ENCODE results near the gene NTM.

NTM gene

DNA sequence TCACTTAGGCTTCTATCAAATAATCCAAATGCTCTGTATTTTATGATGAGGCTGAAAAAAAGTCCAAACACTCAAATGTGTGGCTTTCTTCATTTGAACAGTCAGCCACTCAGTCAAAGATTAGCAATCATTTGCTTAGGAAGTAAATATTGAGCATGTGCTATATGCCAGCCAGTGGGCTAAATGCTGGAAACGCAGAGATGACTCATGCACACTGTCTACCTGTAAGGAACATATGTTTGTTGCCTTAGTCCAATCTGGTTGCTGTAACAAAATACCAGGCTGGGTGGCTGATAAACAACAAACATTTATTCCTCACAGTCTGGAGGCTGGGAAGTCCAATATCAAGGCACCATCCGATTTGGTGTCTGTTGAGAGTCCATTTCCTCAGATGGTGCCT is 617.3 kb downstream of the NTM start:
- Histone ChIP-seq H3K4me2 (ENCODE audit: low read length) (no peak overlapping the region), H3K79me2 (ENCODE audit: control insufficient read depth, low read length) (no peaks in the 10 kb centered on the region), H3K27ac (ENCODE audit: low read depth, low read length) (no peak overlapping the region), H3K27me3 (ENCODE audit: control insufficient read depth, low read length) (no peaks in the 10 kb centered on the region), H3K9me2 (replicated peaks; ENCODE audit: control insufficient read depth, low read length) (no peaks in the 10 kb centered on the region; the same call in 1 of the 2 replicates), H3K4me1 (ENCODE audit: control insufficient read depth, low read length) (no peaks in the 10 kb centered on the region), H3F3A (ENCODE audit: control insufficient read depth, insufficient read depth) (no peaks in the 10 kb centered on the region), H4K20me1 (ENCODE audit: control insufficient read depth, insufficient read depth, low read depth, low read length) (no peaks in the 10 kb centered on the region), H3K4me3 (ENCODE audit: low read length) (no peak overlapping the region), H3K9me3 (ENCODE audit: control insufficient read depth, insufficient read depth, low read length) (no peaks in the 10 kb centered on the region), H3K36me3 (ENCODE audit: control insufficient read depth, low read length) (no peaks in the 10 kb centered on the region)
- no peak for TF ChIP-seq EZH2phosphoT487 (IDR thresholded peaks at IDR 0.05; ENCODE audit: borderline replicate concordance, low read length)
- TF ChIP-seq, protein P1, sequence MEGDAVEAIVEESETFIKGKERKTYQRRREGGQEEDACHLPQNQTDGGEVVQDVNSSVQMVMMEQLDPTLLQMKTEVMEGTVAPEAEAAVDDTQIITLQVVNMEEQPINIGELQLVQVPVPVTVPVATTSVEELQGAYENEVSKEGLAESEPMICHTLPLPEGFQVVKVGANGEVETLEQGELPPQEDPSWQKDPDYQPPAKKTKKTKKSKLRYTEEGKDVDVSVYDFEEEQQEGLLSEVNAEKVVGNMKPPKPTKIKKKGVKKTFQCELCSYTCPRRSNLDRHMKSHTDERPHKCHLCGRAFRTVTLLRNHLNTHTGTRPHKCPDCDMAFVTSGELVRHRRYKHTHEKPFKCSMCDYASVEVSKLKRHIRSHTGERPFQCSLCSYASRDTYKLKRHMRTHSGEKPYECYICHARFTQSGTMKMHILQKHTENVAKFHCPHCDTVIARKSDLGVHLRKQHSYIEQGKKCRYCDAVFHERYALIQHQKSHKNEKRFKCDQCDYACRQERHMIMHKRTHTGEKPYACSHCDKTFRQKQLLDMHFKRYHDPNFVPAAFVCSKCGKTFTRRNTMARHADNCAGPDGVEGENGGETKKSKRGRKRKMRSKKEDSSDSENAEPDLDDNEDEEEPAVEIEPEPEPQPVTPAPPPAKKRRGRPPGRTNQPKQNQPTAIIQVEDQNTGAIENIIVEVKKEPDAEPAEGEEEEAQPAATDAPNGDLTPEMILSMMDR (IDR thresholded peaks at IDR 0.05; ENCODE audit: low read depth, low read length, poor library complexity, severe bottlenecking): no peak

DNA sequence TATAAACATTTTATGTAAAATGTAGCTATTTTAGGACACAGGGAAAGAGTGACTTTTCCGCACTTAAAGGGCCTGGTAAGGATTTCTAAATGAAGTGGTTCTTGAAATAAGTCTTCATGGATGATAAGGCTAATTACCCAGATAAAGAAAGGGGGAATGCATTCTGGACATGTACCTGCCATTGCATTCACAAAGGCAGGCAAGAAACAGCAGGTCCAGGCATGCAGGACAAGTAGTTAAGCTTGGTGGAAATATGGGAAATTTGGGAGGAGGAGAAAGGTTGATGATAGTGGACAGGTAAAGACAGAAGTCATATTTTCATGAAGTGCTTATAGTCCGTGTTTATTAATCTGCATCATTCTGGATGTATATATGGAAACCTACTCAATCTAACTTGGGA is 621.2 kb downstream of the NTM start:
- Histone ChIP-seq H3K79me2 (ENCODE audit: control insufficient read depth, low read length) (no peaks in the 10 kb centered on the region), H3K36me3 (ENCODE audit: control insufficient read depth, low read length) (no peaks in the 10 kb centered on the region), H3K9me3 (ENCODE audit: control insufficient read depth, insufficient read depth, low read length) (peaks cover 9% of the 10 kb centered on the region; the same call in 1 of the 2 replicates), H3K4me1 (ENCODE audit: control insufficient read depth, low read length) (no peaks in the 10 kb centered on the region), H3K9me2 (replicated peaks; ENCODE audit: control insufficient read depth, low read length) (no peaks in the 10 kb centered on the region; the same call in 1 of the 2 replicates), H3K27ac (ENCODE audit: low read depth, low read length) (no peak overlapping the region), H3K4me2 (ENCODE audit: low read length) (no peak overlapping the region), H4K20me1 (ENCODE audit: control insufficient read depth, insufficient read depth, low read depth, low read length) (no peaks in the 10 kb centered on the region), H3F3A (ENCODE audit: control insufficient read depth, insufficient read depth) (no peaks in the 10 kb centered on the region), H3K27me3 (ENCODE audit: control insufficient read depth, low read length) (no peaks in the 10 kb centered on the region), H3K4me3 (ENCODE audit: low read length) (no peak overlapping the region)
- TF ChIP-seq, protein P1 (IDR thresholded peaks at IDR 0.05; ENCODE audit: low read depth, low read length, poor library complexity, severe bottlenecking): no peak
- TF ChIP-seq EZH2phosphoT487 (IDR thresholded peaks at IDR 0.05; ENCODE audit: borderline replicate concordance, low read length): no peak

DNA sequence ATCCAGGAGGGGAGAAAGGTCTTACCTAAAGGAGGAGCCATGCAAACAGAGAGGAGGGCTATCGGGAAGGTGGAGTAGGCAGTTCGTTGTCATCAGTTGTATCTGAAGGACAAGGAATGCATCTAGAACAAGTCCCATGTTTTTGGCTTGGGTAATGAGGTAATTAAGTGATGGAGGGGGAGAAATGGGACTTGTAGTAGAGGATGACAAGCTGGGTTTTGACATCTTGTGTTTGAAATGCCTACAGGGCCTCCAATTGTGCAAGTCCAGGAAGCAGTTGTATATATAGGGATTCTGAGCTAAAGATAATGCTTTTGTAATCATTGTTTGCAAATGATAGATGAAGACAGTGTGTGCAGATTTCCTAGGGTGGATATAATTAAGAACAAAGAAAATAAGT is 622.8 kb downstream of the NTM start:
- no peak overlapping the region for H3K4me3 ChIP-seq (ENCODE audit: low read length)
- H3K79me2 ChIP-seq (ENCODE audit: control insufficient read depth, low read length): no peaks in the 10 kb centered on the region
- TF ChIP-seq, protein P1 (IDR thresholded peaks at IDR 0.05; ENCODE audit: low read depth, low read length, poor library complexity, severe bottlenecking): no peak
- no peak for TF ChIP-seq EZH2phosphoT487 (IDR thresholded peaks at IDR 0.05; ENCODE audit: borderline replicate concordance, low read length)
- H3K27me3 ChIP-seq (ENCODE audit: control insufficient read depth, low read length): no peaks in the 10 kb centered on the region
- no peaks in the 10 kb centered on the region for H4K20me1 ChIP-seq (ENCODE audit: control insufficient read depth, insufficient read depth, low read depth, low read length)
- H3K4me2 ChIP-seq (ENCODE audit: low read length): no peak overlapping the region
- no peaks in the 10 kb centered on the region; the same call in 1 of the 2 replicates for H3K9me2 ChIP-seq (replicated peaks; ENCODE audit: control insufficient read depth, low read length)
- peaks cover 9% of the 10 kb centered on the region; the same call in 1 of the 2 replicates for H3K9me3 ChIP-seq (ENCODE audit: control insufficient read depth, insufficient read depth, low read length)
- no peaks in the 10 kb centered on the region for H3F3A ChIP-seq (ENCODE audit: control insufficient read depth, insufficient read depth)
- H3K27ac ChIP-seq (ENCODE audit: low read depth, low read length): no peak overlapping the region
- no peaks in the 10 kb centered on the region for H3K36me3 ChIP-seq (ENCODE audit: control insufficient read depth, low read length)
- H3K4me1 ChIP-seq (ENCODE audit: control insufficient read depth, low read length): no peaks in the 10 kb centered on the region
